H9 (cell line): ENCODE data around the gene RNF130. TPM values are rescaled to one million over a fixed set of nuclear protein-coding genes. Genes with fewer than 3 reads are reported as not detected.

Source experiments
- DNase-seq: peaks from one replicate; pipeline ENCODE4 v3.0.0-alpha.2; 2017
- H2AFZ ChIP-seq: one replicate; pipeline ENCODE4 v1.6.1; 2013; ENCODE audit warnings: mild to moderate bottlenecking, low read length, control low read depth, moderate library complexity
- H2AK5ac ChIP-seq: 2 replicates; pipeline ENCODE4 v1.6.1; 2013; ENCODE audit warnings: low read length, control low read depth, mixed read lengths; ENCODE audit not compliant: insufficient read length
- H2BK120ac ChIP-seq: one replicate; pipeline ENCODE4 v1.6.1; 2013; ENCODE audit warnings: low read depth, mild to moderate bottlenecking, low read length, control low read depth, inconsistent platforms; ENCODE audit not compliant: poor library complexity, severe bottlenecking
- H2BK12ac ChIP-seq: 2 replicates; pipeline ENCODE4 v1.6.1; 2013; ENCODE audit warnings: low read length, control low read depth, mixed read lengths, low read depth; ENCODE audit not compliant: insufficient read length
- H2BK15ac ChIP-seq: 2 replicates; pipeline ENCODE4 v1.6.1; 2013; ENCODE audit warnings: low read depth, low read length, control low read depth
- H2BK20ac ChIP-seq: one replicate; pipeline ENCODE4 v1.6.1; 2013; ENCODE audit warnings: low read depth, mild to moderate bottlenecking, low read length, control low read depth, inconsistent platforms; ENCODE audit not compliant: poor library complexity, severe bottlenecking
- H2BK5ac ChIP-seq: 2 replicates; pipeline ENCODE4 v1.6.1; 2013; ENCODE audit warnings: low read length, control low read depth, mixed read lengths; ENCODE audit not compliant: insufficient read length
- H3K14ac ChIP-seq: 2 replicates; pipeline ENCODE4 v1.6.1; 2013; ENCODE audit warnings: low read length, control low read depth; ENCODE audit not compliant: insufficient read depth
- H3K18ac ChIP-seq: 2 replicates; pipeline ENCODE4 v1.6.1; 2013; ENCODE audit warnings: low read depth, mild to moderate bottlenecking, mixed read lengths, low read length, control low read depth; ENCODE audit not compliant: insufficient read length
- H3K23ac ChIP-seq: 2 replicates; pipeline ENCODE4 v1.6.1; 2013; ENCODE audit warnings: low read length, control low read depth, mixed read lengths, low read depth; ENCODE audit not compliant: insufficient read length
- H3K23me2 ChIP-seq: 2 replicates; pipeline ENCODE4 v1.6.1; 2013; ENCODE audit warnings: low read depth, mild to moderate bottlenecking, mixed read lengths, low read length, control low read depth; ENCODE audit not compliant: insufficient read length, poor library complexity, severe bottlenecking
- H3K27ac ChIP-seq: 2 replicates; pipeline ENCODE4 v1.5.1; 2013; ENCODE audit warnings: low read length, control low read depth, mixed read lengths, low read depth; ENCODE audit not compliant: insufficient read length
- H3K27me3 ChIP-seq: 2 replicates; pipeline ENCODE4 v1.6.1; 2013; ENCODE audit warnings: low read length, control low read depth, inconsistent platforms; ENCODE audit not compliant: insufficient read depth
- H3K4ac ChIP-seq: 2 replicates; pipeline ENCODE4 v1.6.1; 2013; ENCODE audit warnings: low read depth, mild to moderate bottlenecking, control low read depth, inconsistent platforms, low read length, moderate library complexity
- H3K4me1 ChIP-seq: 2 replicates; pipeline ENCODE4 v1.6.1; 2013; ENCODE audit warnings: low read length, control low read depth, inconsistent platforms; ENCODE audit not compliant: insufficient read depth
- H3K4me2 ChIP-seq: 2 replicates; pipeline ENCODE4 v1.6.1; 2013; ENCODE audit warnings: low read length, control low read depth, mixed read lengths; ENCODE audit not compliant: insufficient read length, insufficient read depth
- H3K56ac ChIP-seq: 2 replicates; pipeline ENCODE4 v1.6.1; 2013; ENCODE audit warnings: low read depth, mild to moderate bottlenecking, mixed read lengths, low read length, control low read depth; ENCODE audit not compliant: insufficient read length
- H3K79me1 ChIP-seq: 2 replicates; pipeline ENCODE4 v1.6.1; 2013; ENCODE audit warnings: low read depth, mild to moderate bottlenecking, moderate library complexity, low read length, control low read depth, inconsistent platforms; ENCODE audit not compliant: insufficient read depth, poor library complexity, severe bottlenecking
- H3K79me2 ChIP-seq: 2 replicates; pipeline ENCODE4 v1.6.1; 2013; ENCODE audit warnings: low read length, control low read depth, inconsistent platforms; ENCODE audit not compliant: insufficient read depth
- H3K9ac ChIP-seq: 2 replicates; pipeline ENCODE4 v1.6.1; 2013; ENCODE audit warnings: low read length, control low read depth, mixed read lengths; ENCODE audit not compliant: insufficient read length; ENCODE audit errors: extremely low read depth
- H3K9me3 ChIP-seq: one replicate; pipeline ENCODE4 v1.6.1; 2013; ENCODE audit warnings: low read depth, low read length, inconsistent platforms; ENCODE audit not compliant: control insufficient read depth
- H3T11ph ChIP-seq: one replicate; pipeline ENCODE4 v1.6.1; 2013; ENCODE audit warnings: mild to moderate bottlenecking, low read length, control low read depth, inconsistent platforms
- H4K20me1 ChIP-seq: one replicate; pipeline ENCODE4 v1.6.1; 2013; ENCODE audit not compliant: control insufficient read depth, insufficient read length, insufficient read depth
- H4K5ac ChIP-seq: 2 replicates; pipeline ENCODE4 v1.6.1; 2013; ENCODE audit warnings: low read depth, mild to moderate bottlenecking, mixed read lengths, low read length, control low read depth; ENCODE audit not compliant: insufficient read length
- H4K8ac ChIP-seq: replicated peaks from 2 replicates; pipeline ENCODE4 v1.6.1; 2013; ENCODE audit warnings: low read length, control low read depth, mixed read lengths, low read depth; ENCODE audit not compliant: insufficient read length
- H4K91ac ChIP-seq: 2 replicates; pipeline ENCODE4 v1.6.1; 2013; ENCODE audit warnings: low read depth, mild to moderate bottlenecking, moderate library complexity, mixed read lengths, low read length, control low read depth; ENCODE audit not compliant: insufficient read length
- H3K27ac Mint-ChIP-seq, 3 experiments: 2 replicates in 2 of 3; 3 replicates in 1 of 3; pipeline ENCODE4 v1.8.0; 2020 to 2021; ENCODE audit warnings: mixed read lengths in 3 of 3, mild to moderate bottlenecking in 1 of 3, moderate library complexity in 1 of 3
- H3K27me3 Mint-ChIP-seq: 2 replicates; pipeline ENCODE4 v1.8.0; 2021; ENCODE audit warnings: low read depth, mild to moderate bottlenecking, moderate library complexity, mixed read lengths
- H3K36me3 Mint-ChIP-seq, 3 experiments: 2 replicates in 2 of 3; 3 replicates in 1 of 3; pipeline ENCODE4 v1.8.0; 2020 to 2021; ENCODE audit warnings: low read depth in 3 of 3, mixed read lengths in 3 of 3; ENCODE audit not compliant: insufficient read depth in 1 of 3
- H3K4me1 Mint-ChIP-seq, 2 experiments: 2 replicates each; pipeline ENCODE4 v1.8.0; 2020; ENCODE audit warnings: mixed read lengths in 2 of 2
- H3K4me3 Mint-ChIP-seq, 2 experiments: 2 replicates in 1 of 2; 3 replicates in 1 of 2; pipeline ENCODE4 v1.8.0; 2020 to 2021; ENCODE audit warnings: mild to moderate bottlenecking in 2 of 2, mixed read lengths in 2 of 2, moderate library complexity in 1 of 2
- H3K9me3 Mint-ChIP-seq, 2 experiments: 2 replicates in 1 of 2; 3 replicates in 1 of 2; pipeline ENCODE4 v1.8.0; 2020; ENCODE audit warnings: mild to moderate bottlenecking in 2 of 2, mixed read lengths in 2 of 2, moderate library complexity in 1 of 2
- WGBS: extraction: QIAGEN DNeasy Blood & Tissue Kit; methylation state at CpG from one replicate; pipeline ENCODE4 v1.1.7; 2013; ENCODE audit warnings: missing lambda C conversion rate, low lambda C conversion rate, mixed read lengths; ENCODE audit not compliant: insufficient read length; ENCODE audit errors: extremely low coverage; 5-methylcytosine and 5-hydroxymethylcytosine counted together
- total RNA-seq: library from RNA; stranded (reverse); gene quantifications from 2 replicates; pipeline ENCODE4 v1.2.1, GENCODE V29; 2021
- TF ChIP-seq, protein P1 (sequence below): fragments of 200-600 bp; sonication (generic); conservative IDR thresholded peaks from 3 replicates; pipeline ENCODE4 v1.8.0; 2021; ENCODE audit warnings: antibody characterized with exemption, mild to moderate bottlenecking

RNF130 gene
- total RNA-seq, 1 experiment from 2014 or later: 80.0 TPM

DNA sequence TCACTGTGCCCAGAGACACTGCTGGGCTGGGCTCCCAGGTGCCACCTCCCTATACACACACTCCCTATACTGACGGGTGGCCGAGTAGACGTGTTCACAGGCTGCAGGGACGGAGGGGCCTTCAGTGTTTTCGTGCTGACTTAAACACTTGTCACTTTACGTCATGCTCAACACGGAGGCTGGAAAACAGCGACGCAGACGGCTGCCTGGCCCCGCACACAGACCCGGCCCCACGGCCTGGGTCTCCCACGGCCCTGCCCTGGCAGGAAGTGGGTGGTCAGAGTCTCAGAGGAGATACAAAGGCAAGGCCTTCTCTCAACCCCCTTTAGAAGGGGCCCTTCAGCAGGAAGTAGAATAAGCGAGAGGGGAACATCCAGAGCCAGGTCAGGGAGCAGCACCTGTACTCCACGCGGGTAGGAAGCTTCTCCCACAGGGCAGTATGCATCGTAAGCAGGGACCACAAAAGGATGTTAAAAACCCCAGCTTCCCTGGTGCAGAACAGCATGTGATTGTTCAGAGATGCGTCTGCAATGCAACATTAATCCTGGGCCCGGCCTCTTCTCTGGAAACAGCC lies 152.0 kb downstream of the RNF130 start:
- Histone ChIP-seq H3K27ac (no peak overlapping the region), H3K23ac (no peak overlapping the region), H3K27me3 (no peaks in the 10 kb centered on the region), H2BK120ac (no peak overlapping the region), H3K4me2 (no peak overlapping the region), H3K18ac (no peak overlapping the region), H4K20me1 (no peaks in the 10 kb centered on the region), H2AK5ac (no peak overlapping the region), H2BK15ac (no peak overlapping the region), H4K8ac (no peak overlapping the region), H3K4ac (no peak overlapping the region), H3K9ac (no peak overlapping the region), H2BK20ac (no peak overlapping the region), H4K91ac (no peak overlapping the region), H3K9me3 (no peaks in the 10 kb centered on the region), H3K23me2 (no peaks in the 10 kb centered on the region), H3T11ph (no peak overlapping the region), H2BK5ac (no peak overlapping the region), H3K79me2 (no peaks in the 10 kb centered on the region), H3K79me1 (no peaks in the 10 kb centered on the region), H2AFZ (no peak overlapping the region), H3K4me1 (peaks cover 7% of the 10 kb centered on the region; the same call in 1 of the 2 replicates), H3K56ac (no peak overlapping the region), H2BK12ac (no peak overlapping the region), H3K14ac (no peak overlapping the region), H4K5ac (no peak overlapping the region)
- no peaks in the 10 kb centered on the region; the same call in 1 of the 2 replicates for H3K27me3 Mint-ChIP-seq
- peaks cover 11 to 20% of the 10 kb centered on the region in 2 experiments for H3K4me1 Mint-ChIP-seq
- H3K9me3 Mint-ChIP-seq: no peaks in the 10 kb centered on the region
- TF ChIP-seq, protein P1, sequence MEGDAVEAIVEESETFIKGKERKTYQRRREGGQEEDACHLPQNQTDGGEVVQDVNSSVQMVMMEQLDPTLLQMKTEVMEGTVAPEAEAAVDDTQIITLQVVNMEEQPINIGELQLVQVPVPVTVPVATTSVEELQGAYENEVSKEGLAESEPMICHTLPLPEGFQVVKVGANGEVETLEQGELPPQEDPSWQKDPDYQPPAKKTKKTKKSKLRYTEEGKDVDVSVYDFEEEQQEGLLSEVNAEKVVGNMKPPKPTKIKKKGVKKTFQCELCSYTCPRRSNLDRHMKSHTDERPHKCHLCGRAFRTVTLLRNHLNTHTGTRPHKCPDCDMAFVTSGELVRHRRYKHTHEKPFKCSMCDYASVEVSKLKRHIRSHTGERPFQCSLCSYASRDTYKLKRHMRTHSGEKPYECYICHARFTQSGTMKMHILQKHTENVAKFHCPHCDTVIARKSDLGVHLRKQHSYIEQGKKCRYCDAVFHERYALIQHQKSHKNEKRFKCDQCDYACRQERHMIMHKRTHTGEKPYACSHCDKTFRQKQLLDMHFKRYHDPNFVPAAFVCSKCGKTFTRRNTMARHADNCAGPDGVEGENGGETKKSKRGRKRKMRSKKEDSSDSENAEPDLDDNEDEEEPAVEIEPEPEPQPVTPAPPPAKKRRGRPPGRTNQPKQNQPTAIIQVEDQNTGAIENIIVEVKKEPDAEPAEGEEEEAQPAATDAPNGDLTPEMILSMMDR: no peak
- WGBS: no CpG with 5 or more reads among the region's 20 CpGs
- no peak overlapping the region; a peak in 1 of 5 replicates for H3K4me3 Mint-ChIP-seq
- H3K27ac Mint-ChIP-seq: peak overlapping the region in 1 of 3 experiments; percentile 35; a peak in 1 of 7 replicates
- H3K36me3 Mint-ChIP-seq: peaks cover 0 to 2% (median 0%) of the 10 kb centered on the region in 3 experiments; a peak in 1 of 7 replicates
- DNase-seq: no peak
